Natural killer cell treated with Interleukin-12 subunit alpha and Interleukin-12 subunit beta and Interleukin-15 and Interleukin-18, amount 100 ng/mL, for 72 hours (primary cell): ENCODE results near the gene SGCG. TPM values are rescaled to one million over a fixed set of nuclear protein-coding genes. Genes with fewer than 3 reads are reported as not detected.

ENCODE experiments used
- ATAC-seq, 2 donors: fragments of 150-1000 bp; cut with Tn5 transposase in 1 of 2; sonication (Bioruptor Pico), chemical (Tn5 transposase) in 1 of 2; 2 replicates each; pipeline ENCODE4 v1.10.0; 2021
- DNase-seq: peaks from one replicate; pipeline ENCODE4 v3.0.0; 2022; ENCODE audit warnings: low spot score
- H3K27ac Mint-ChIP-seq, 2 donors: 1 replicate in 1 of 2; 2 replicates in 1 of 2; pipeline ENCODE4 v1.8.0; 2022; ENCODE audit warnings: mixed read lengths in 2 of 2, mild to moderate bottlenecking in 1 of 2, moderate library complexity in 1 of 2
- H3K27me3 Mint-ChIP-seq, 2 donors: 1 replicate in 1 of 2; 2 replicates in 1 of 2; pipeline ENCODE4 v1.8.0; 2022; ENCODE audit warnings: mixed read lengths in 2 of 2
- H3K36me3 Mint-ChIP-seq: one replicate; pipeline ENCODE4 v1.8.0; 2022; ENCODE audit warnings: mixed read lengths
- H3K4me1 Mint-ChIP-seq, 2 donors: 1 replicate in 1 of 2; 2 replicates in 1 of 2; pipeline ENCODE4 v1.8.0; 2022; ENCODE audit warnings: low read depth in 2 of 2, mixed read lengths in 2 of 2, mild to moderate bottlenecking in 1 of 2
- H3K4me3 Mint-ChIP-seq: one replicate; pipeline ENCODE4 v1.8.0; 2022; ENCODE audit warnings: mixed read lengths
- H3K9me3 Mint-ChIP-seq: 2 replicates; pipeline ENCODE4 v1.8.0; 2022; ENCODE audit warnings: mixed read lengths
- total RNA-seq, 2 donors: library from RNA; stranded (reverse); gene quantifications; one replicate each; pipeline ENCODE4 v1.2.3, GENCODE V29; 2022

The SGCG gene
- total RNA-seq, 2 donors from 2014 or later, result not detected

- H3K27me3 Mint-ChIP-seq, result peaks cover 7 to 10% of the 10 kb centered on the region in 2 donors
- H3K9me3 Mint-ChIP-seq, result no peaks in the 10 kb centered on the region
- H3K4me3 Mint-ChIP-seq, result peak overlapping the region; percentile 75
- DNase-seq (no peak), ATAC-seq (no peak)
- H3K36me3 Mint-ChIP-seq, result no peaks in the 10 kb centered on the region
- H3K4me1 Mint-ChIP-seq, result peaks cover 28 to 36% of the 10 kb centered on the region in 2 donors
- no peak overlapping the region for H3K27ac Mint-ChIP-seq
Measured at GRCh38 chr13:23322353-23323336, 141.9 kb downstream of the SGCG start.

DNA sequence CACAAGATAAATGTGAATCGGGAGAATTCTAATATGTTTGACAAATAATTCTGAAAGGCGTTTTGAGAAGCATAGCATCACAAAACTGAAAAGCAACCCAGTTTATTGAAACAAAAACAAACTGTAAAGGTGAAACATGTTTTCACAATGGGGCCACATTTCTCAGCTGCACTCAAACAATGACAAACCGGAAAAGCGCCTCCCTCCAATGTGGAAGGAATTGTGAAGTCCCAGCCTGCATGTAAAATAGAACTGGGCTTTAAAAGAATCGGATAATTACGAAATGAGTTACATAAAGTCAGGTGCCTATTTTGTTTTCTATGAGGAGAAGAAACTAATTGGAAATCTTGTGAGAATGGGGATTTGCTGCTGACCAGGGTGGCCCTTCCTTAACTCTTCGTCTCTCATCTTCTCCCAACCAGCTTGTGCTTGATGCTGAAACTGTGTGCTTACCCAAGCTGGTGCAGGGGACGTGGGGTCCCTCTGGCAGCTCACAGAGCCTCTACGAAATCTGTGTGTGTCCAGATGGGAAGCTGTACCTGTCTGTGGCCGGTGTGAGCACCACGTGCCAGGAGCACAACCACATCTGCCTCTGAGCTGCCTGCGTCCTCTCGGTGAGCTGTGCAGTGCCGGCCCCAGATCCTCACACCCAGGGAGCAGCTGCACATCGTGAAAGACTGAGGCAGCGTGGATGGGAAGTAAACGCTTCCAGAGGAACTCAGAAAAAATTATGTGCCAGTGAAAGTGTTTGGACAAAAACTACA is 143.3 kb downstream of the SGCG start:
- no peaks in the 10 kb centered on the region for H3K9me3 Mint-ChIP-seq
- H3K4me3 Mint-ChIP-seq, result no peak overlapping the region
- ATAC-seq (no peak), DNase-seq (no peak)
- no peak overlapping the region for H3K27ac Mint-ChIP-seq
- H3K4me1 Mint-ChIP-seq, result peaks cover 24 to 29% of the 10 kb centered on the region in 2 donors
- no peaks in the 10 kb centered on the region for H3K36me3 Mint-ChIP-seq
- H3K27me3 Mint-ChIP-seq, result peaks cover 7 to 10% of the 10 kb centered on the region in 2 donors

DNA sequence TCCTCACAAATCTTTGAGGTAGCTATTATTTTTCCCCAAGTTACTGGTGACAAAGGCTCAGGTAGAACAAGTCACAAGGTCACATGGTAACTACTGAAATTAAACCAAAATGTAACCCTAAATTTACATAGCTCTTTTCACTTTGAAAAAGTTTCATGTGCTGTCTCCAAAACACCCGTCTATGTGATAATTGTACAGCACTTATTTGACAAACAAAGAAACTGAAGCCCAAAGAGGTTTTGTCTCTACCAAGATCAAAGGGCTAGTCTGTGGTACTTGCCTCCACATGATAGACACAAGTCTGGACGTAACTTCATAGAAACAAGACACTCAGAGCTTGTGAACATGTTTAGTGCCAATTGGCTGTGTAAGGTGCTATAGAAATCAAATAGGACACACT is 144.4 kb downstream of the SGCG start:
- DNase-seq, result no peak
- H3K27ac Mint-ChIP-seq, result no peak overlapping the region
- no peak for ATAC-seq
- H3K4me1 Mint-ChIP-seq, result peaks cover 20 to 22% of the 10 kb centered on the region in 2 donors
- H3K4me3 Mint-ChIP-seq, result no peak overlapping the region
- H3K36me3 Mint-ChIP-seq, result no peaks in the 10 kb centered on the region
- H3K9me3 Mint-ChIP-seq, result no peaks in the 10 kb centered on the region
- peaks cover 7 to 10% of the 10 kb centered on the region in 2 donors for H3K27me3 Mint-ChIP-seq

DNA sequence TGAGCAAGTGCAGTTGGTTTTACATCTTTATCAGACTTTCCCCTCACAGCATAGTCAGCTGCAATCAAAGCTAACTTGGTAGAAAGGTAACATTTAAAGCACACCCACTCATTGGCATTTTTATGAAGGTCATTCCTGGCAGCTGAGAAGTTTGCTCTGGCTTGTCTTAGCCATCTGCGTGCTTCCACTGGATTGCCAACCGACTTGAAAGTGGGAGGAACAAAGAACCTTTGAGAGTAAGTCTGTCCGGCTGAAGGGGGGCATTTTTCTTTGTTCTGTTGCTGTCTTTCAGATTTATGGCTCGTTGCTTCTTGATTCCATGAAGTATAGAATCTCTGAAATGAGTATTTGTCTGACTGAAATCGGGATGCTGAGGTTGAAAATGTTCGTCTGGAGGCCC is 149.6 kb downstream of the SGCG start:
- Mint-ChIP-seq H3K4me3 (no peak overlapping the region), H3K36me3 (peaks cover 28% of the 10 kb centered on the region), H3K27me3 (no peaks in the 10 kb centered on the region), H3K9me3 (peaks cover 8% of the 10 kb centered on the region), H3K4me1 (no peaks in the 10 kb centered on the region), H3K27ac (no peak overlapping the region)
- ATAC-seq (no peak), DNase-seq (no peak)

DNA sequence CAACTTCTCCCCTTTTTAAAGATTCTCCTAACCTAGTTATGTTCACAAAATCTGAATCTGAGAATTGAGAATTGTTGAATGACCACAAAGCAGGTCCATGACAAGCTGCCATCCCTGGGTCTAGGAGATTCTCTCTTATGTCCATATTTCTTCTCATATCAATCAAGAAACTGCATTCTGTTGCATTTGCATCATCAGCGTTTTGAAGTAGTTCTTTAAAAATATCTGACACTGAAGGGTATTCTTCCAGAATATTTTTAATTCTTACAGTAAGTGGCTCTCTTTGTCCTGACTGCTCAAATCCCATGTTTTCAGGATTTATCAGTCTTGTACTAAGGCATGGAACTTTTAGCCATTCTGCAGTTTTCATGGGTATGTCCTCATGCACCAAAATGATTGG is 158.4 kb downstream of the SGCG start:
- Mint-ChIP-seq H3K9me3 (peaks cover 4% of the 10 kb centered on the region), H3K27me3 (no peaks in the 10 kb centered on the region), H3K4me3 (no peak overlapping the region), H3K4me1 (peaks cover 0 to 3% of the 10 kb centered on the region in 2 donors), H3K27ac (no peak overlapping the region), H3K36me3 (peaks cover 44% of the 10 kb centered on the region)
- no peak for DNase-seq
- ATAC-seq, result no peak

- peaks cover 40% of the 10 kb centered on the region for H3K36me3 Mint-ChIP-seq
Measured at GRCh38 chr13:23344931-23345595, 164.3 kb downstream of the SGCG start.

DNA sequence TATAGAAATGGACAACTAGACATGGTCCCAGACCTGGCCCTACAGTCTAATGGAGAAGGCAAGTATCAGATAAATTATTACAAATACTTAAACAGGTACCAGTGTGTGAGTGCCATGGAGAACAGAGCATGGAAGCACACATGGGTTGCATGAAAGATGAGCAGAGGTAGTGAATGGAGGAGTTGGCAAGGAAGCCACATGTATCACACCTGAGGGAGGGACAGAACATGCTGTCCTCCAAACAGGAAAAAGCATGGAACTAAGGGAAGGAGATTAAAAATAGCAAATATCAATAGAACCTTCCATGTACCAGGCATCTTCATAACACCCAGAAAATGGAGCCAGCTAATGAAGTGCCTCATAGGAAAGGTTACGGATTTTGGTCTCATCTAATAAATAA is 166.8 kb downstream of the SGCG start:
- no peak for ATAC-seq
- no peaks in the 10 kb centered on the region for H3K9me3 Mint-ChIP-seq
- no peak overlapping the region for H3K4me3 Mint-ChIP-seq
- peaks cover 0 to 19% of the 10 kb centered on the region in 2 donors for H3K4me1 Mint-ChIP-seq
- H3K27ac Mint-ChIP-seq, result no peak overlapping the region
- no peaks in the 10 kb centered on the region for H3K27me3 Mint-ChIP-seq
- no peak for DNase-seq
- peaks cover 29% of the 10 kb centered on the region for H3K36me3 Mint-ChIP-seq

More at GRCh38 chr13:23344931-23345595, 164.3 kb downstream of the SGCG start:
- no peaks in the 10 kb centered on the region for H3K27me3 Mint-ChIP-seq
- ATAC-seq (no peak), DNase-seq (no peak)
- peaks cover 0 to 12% of the 10 kb centered on the region in 2 donors for H3K4me1 Mint-ChIP-seq
- H3K4me3 Mint-ChIP-seq, result no peak overlapping the region
- H3K27ac Mint-ChIP-seq, result peak overlapping the region in 1 of 2 donors; percentile 31
- no peaks in the 10 kb centered on the region for H3K9me3 Mint-ChIP-seq

- no peak overlapping the region for H3K27ac Mint-ChIP-seq
- no peaks in the 10 kb centered on the region for H3K9me3 Mint-ChIP-seq
- H3K27me3 Mint-ChIP-seq, result no peaks in the 10 kb centered on the region
- no peak for ATAC-seq
- peaks cover 0 to 19% of the 10 kb centered on the region in 2 donors for H3K4me1 Mint-ChIP-seq
- no peak overlapping the region for H3K4me3 Mint-ChIP-seq
- no peak for DNase-seq
- H3K36me3 Mint-ChIP-seq, result peaks cover 34% of the 10 kb centered on the region
Measured at GRCh38 chr13:23348262-23349127, 167.7 kb downstream of the SGCG start.

DNA sequence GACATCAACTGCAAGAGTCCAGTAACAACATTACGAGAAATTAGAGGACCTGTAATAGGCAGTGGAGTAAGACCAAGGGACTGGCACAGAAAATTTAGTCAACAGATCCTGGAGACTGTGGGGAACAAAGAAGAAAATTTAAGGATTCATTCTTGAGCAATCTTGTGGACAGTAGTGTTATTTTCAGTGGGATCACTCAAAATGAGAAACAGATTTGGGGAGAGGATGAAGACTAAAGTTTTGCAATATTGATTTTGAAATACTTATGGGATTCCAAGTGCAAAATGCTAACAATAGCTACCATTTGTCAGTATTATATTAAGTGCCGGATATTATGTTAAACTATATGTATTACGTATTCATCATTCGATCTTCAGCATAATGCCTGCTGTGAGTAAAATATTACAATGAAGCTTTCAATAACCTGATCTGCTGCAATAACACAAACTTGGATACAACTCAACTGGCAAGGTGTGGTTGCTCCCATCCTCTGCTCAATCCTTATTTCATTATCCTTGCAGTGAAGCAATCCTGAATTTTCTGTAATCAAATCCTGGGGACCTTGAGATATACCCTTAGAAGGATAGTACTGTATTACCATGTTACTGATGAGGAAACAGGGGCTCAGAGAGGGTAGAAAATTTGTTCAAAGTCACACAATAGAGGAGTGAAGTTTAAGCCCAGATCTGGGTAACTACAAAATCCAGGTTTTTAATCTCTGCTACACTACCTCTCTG is 168.6 kb downstream of the SGCG start:
- ATAC-seq (no peak), DNase-seq (no peak)
- Mint-ChIP-seq H3K4me1 (peaks cover 0 to 19% of the 10 kb centered on the region in 2 donors), H3K9me3 (no peaks in the 10 kb centered on the region), H3K27ac (no peak overlapping the region), H3K36me3 (peaks cover 34% of the 10 kb centered on the region), H3K27me3 (no peaks in the 10 kb centered on the region), H3K4me3 (no peak overlapping the region)

DNA sequence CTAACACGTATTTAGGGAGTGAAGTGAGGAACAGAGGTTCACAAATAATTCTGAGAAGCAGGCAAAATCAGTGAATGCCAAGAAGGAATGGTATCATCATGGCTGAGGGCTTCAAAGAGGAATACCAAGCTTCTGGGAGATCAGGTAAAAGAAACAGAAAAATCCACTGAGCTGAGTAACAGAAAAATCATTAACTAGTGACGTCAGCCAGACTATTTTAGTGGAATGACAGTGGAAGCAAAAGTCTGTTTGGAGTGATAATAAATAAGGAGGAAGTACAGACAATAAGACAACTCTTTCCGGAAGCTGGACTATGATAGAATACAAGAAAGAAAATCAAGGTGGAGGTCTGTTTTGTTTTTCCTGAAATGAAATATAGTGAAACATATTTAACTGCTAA is 169.2 kb downstream of the SGCG start:
- Mint-ChIP-seq H3K9me3 (no peaks in the 10 kb centered on the region), H3K36me3 (peaks cover 35% of the 10 kb centered on the region), H3K27ac (no peak overlapping the region), H3K27me3 (no peaks in the 10 kb centered on the region), H3K4me3 (no peak overlapping the region), H3K4me1 (peaks cover 0 to 19% of the 10 kb centered on the region in 2 donors)
- DNase-seq (no peak), ATAC-seq (no peak)

DNA sequence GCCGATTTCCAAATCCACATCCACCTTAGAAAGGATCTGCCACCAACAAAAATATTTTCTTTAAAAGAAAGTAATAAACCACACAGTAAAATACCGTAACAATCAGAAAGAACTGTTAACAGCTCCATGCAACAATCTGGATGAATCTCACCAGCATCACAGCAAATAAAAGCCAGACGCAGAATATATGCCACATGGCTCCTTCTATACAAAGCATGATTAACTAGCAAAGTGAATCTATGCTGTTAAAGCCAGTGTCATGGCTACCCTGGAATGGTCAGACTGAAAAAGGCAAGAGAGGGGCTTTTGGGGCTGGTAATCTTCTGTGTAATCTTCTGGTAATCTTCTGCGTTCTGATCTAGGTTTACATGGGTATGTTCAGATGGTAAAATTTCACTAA is 171.4 kb downstream of the SGCG start:
- Mint-ChIP-seq H3K4me3 (no peak overlapping the region), H3K27ac (no peak overlapping the region), H3K27me3 (no peaks in the 10 kb centered on the region), H3K4me1 (peaks cover 0 to 19% of the 10 kb centered on the region in 2 donors), H3K9me3 (no peaks in the 10 kb centered on the region), H3K36me3 (peaks cover 35% of the 10 kb centered on the region)
- DNase-seq (no peak), ATAC-seq (no peak)

GRCh38 chr13:23354520-23354919 is 173.7 kb downstream of the SGCG start:
- ATAC-seq, result no peak
- Mint-ChIP-seq H3K9me3 (no peaks in the 10 kb centered on the region), H3K4me3 (no peak overlapping the region), H3K36me3 (peaks cover 25% of the 10 kb centered on the region), H3K27me3 (no peaks in the 10 kb centered on the region), H3K27ac (no peak overlapping the region), H3K4me1 (peaks cover 0 to 9% of the 10 kb centered on the region in 2 donors)
- DNase-seq, result no peak
